Chondrocyte (in vitro differentiated cells): ENCODE measurements around the gene RFX7. TPM values are rescaled to one million over a fixed set of nuclear protein-coding genes. Genes with fewer than 3 reads are reported as not detected.
A peak's percentile ranks its signal among the peaks of the same experiment; 100 is the strongest.

ENCODE experiments used
- DNase-seq: peaks from one replicate; pipeline ENCODE4 v3.0.0; 2021; ENCODE audit warnings: mixed read lengths, low spot score
- H3K27ac Mint-ChIP-seq: one replicate; pipeline ENCODE4 v1.8.0; 2021; ENCODE audit warnings: mild to moderate bottlenecking, moderate library complexity, mixed read lengths; ENCODE audit not compliant: unreplicated experiment
- H3K27me3 Mint-ChIP-seq: 2 replicates; pipeline ENCODE4 v1.8.0; 2021; ENCODE audit warnings: low read depth, mixed read lengths
- H3K36me3 Mint-ChIP-seq: 2 replicates; pipeline ENCODE4 v1.8.0; 2021; ENCODE audit warnings: low read depth, mixed read lengths
- H3K4me1 Mint-ChIP-seq: 2 replicates; pipeline ENCODE4 v1.8.0; 2021; ENCODE audit warnings: low read depth, mild to moderate bottlenecking, mixed read lengths
- H3K4me3 Mint-ChIP-seq: one replicate; pipeline ENCODE4 v1.8.0; 2021; ENCODE audit warnings: mild to moderate bottlenecking, moderate library complexity, mixed read lengths; ENCODE audit not compliant: unreplicated experiment
- H3K9me3 Mint-ChIP-seq: 2 replicates; pipeline ENCODE4 v1.8.0; 2021; ENCODE audit warnings: low read depth, mixed read lengths
- CTCF ChIP-seq: fragments of 200-600 bp; sonication (generic); IDR thresholded peaks from 2 replicates; pipeline ENCODE4 v1.5.0; 2021; ENCODE audit warnings: antibody characterized with exemption, mild to moderate bottlenecking, moderate library complexity
- total RNA-seq: library from RNA; stranded (reverse); gene quantifications from 3 replicates; pipeline ENCODE4 v1.2.1, GENCODE V29; 2021

RFX7 gene
- total RNA-seq, 1 donor from 2014 or later = 17.8 TPM

DNA sequence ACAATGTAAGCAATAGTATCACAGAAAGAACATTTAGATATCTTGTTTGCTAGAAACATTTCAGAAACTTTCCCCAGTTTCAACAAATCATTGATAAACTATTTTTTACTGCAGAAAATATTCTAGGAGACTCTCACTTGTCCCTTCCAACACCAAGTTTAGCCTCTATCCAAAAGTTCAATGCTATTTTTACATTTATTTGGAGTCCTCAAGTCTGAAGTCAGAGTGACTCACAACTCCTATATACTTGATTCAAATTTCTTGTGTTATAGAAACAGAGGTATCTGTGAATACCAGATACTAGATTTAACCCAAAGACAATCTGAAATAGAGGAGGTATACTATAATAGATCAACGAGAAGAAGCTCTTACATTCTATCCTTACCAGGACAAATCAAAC, 49.6 kb downstream of the RFX7 start:
- no peak for TF ChIP-seq CTCF
- Mint-ChIP-seq H3K27me3 (no peaks in the 10 kb centered on the region), H3K4me1 (peaks cover 30% of the 10 kb centered on the region), H3K27ac (peak overlapping the region; percentile 27), H3K9me3 (no peaks in the 10 kb centered on the region), H3K36me3 (no peaks in the 10 kb centered on the region), H3K4me3 (no peak overlapping the region)
- DNase-seq = no peak

- Mint-ChIP-seq H3K4me1 (peaks cover 30% of the 10 kb centered on the region), H3K36me3 (no peaks in the 10 kb centered on the region), H3K27ac (no peak overlapping the region), H3K4me3 (no peak overlapping the region), H3K9me3 (no peaks in the 10 kb centered on the region), H3K27me3 (no peaks in the 10 kb centered on the region)
- DNase-seq = no peak
- no peak for TF ChIP-seq CTCF
Observed at GRCh38 chr15:56192659-56193442, 50.8 kb downstream of the RFX7 start.

- H3K27ac Mint-ChIP-seq = no peak overlapping the region
- H3K36me3 Mint-ChIP-seq = no peaks in the 10 kb centered on the region
- no peak for TF ChIP-seq CTCF
- no peaks in the 10 kb centered on the region for H3K27me3 Mint-ChIP-seq
- H3K4me3 Mint-ChIP-seq = no peak overlapping the region
- no peak for DNase-seq
- H3K9me3 Mint-ChIP-seq = peaks cover 2% of the 10 kb centered on the region
- peaks cover 23% of the 10 kb centered on the region for H3K4me1 Mint-ChIP-seq
Observed at GRCh38 chr15:56187665-56188064, 56.0 kb downstream of the RFX7 start.

GRCh38 chr15:56185980-56186379, 57.7 kb downstream of the RFX7 start:
- Mint-ChIP-seq H3K4me1 (peaks cover 23% of the 10 kb centered on the region), H3K4me3 (no peak overlapping the region), H3K36me3 (no peaks in the 10 kb centered on the region), H3K9me3 (peaks cover 2% of the 10 kb centered on the region), H3K27me3 (no peaks in the 10 kb centered on the region), H3K27ac (no peak overlapping the region)
- no peak for TF ChIP-seq CTCF
- DNase-seq = no peak

- no peak overlapping the region for H3K4me3 Mint-ChIP-seq
- DNase-seq = no peak
- no peak overlapping the region for H3K27ac Mint-ChIP-seq
- TF ChIP-seq CTCF = no peak
- H3K9me3 Mint-ChIP-seq = peaks cover 2% of the 10 kb centered on the region
- peaks cover 15% of the 10 kb centered on the region for H3K4me1 Mint-ChIP-seq
- H3K27me3 Mint-ChIP-seq = no peaks in the 10 kb centered on the region
- H3K36me3 Mint-ChIP-seq = no peaks in the 10 kb centered on the region
Observed at GRCh38 chr15:56184516-56184915, 59.2 kb downstream of the RFX7 start.
